ENCODE measurements around the gene SIDT2.

SIDT2 gene

GRCh38 chr11:117201658-117202305, 23.2 kb downstream of the SIDT2 start:
- no peak overlapping the region for H3K4me2 ChIP-seq
- no peaks in the 10 kb centered on the region for H4K20me1 ChIP-seq (ENCODE audit: insufficient read depth)
- no peaks in the 10 kb centered on the region for H3K79me2 ChIP-seq (ENCODE audit: insufficient read depth, low read depth)
- H3K27ac ChIP-seq: no peak overlapping the region
- no peak overlapping the region for H3K9ac ChIP-seq
- H2AFZ ChIP-seq (ENCODE audit: low read depth): no peak overlapping the region
- H3K4me1 ChIP-seq (ENCODE audit: low read depth, poor library complexity, severe bottlenecking): no peaks in the 10 kb centered on the region
- no peaks in the 10 kb centered on the region for H3K36me3 ChIP-seq (ENCODE audit: insufficient read depth)
- no peak overlapping the region for H3K4me3 ChIP-seq (IDR thresholded peaks at IDR 0.05; ENCODE audit: insufficient read depth, low read depth, low read length)
- no peaks in the 10 kb centered on the region for H3K27me3 ChIP-seq (ENCODE audit: insufficient read depth, low read depth)
- TF ChIP-seq CTCF (conservative IDR thresholded peaks at IDR 0.05; ENCODE audit: low read depth, low read length): no peak

DNA sequence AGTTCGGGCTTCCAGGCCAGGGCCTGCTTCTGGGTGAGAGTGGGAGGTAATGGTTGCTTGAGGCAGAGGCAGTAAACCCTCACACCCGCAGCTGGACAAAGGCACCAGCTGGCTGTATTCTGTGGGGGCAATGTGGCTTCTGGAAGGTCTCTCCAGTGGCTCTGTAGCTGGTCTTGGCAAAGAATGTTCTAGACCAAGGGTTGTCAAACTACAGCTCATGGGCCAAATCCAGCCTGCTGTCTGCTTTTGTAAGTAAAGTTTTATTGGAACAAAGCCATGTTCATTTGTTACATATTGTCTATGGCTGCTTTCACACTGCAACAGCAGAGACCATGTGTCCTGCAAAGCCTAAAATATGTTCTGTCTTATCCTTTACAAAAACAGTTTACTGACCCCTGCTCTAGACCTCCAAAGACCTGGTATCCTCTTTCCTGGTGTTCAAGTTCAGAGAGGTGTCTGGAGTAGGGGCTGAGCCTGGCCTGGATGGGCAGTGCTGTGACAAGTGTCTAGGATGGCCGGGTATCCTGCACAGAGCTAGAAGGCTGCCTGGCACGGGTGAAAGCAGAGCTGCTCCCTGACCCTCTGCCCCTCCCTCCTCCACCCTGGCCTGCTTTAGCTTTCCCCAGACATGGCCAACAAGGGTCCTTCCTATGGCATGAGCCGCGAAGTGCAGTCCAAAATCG, 24.0 kb downstream of the SIDT2 start:
- H3K9ac ChIP-seq: no peak overlapping the region
- no peak overlapping the region for H3K4me2 ChIP-seq
- no peaks in the 10 kb centered on the region for H4K20me1 ChIP-seq (ENCODE audit: insufficient read depth)
- no peaks in the 10 kb centered on the region for H3K27me3 ChIP-seq (ENCODE audit: insufficient read depth, low read depth)
- H3K79me2 ChIP-seq (ENCODE audit: insufficient read depth, low read depth): no peaks in the 10 kb centered on the region
- no peak overlapping the region for H3K27ac ChIP-seq
- H3K4me1 ChIP-seq (ENCODE audit: low read depth, poor library complexity, severe bottlenecking): no peaks in the 10 kb centered on the region
- no peak for TF ChIP-seq CTCF (conservative IDR thresholded peaks at IDR 0.05; ENCODE audit: low read depth, low read length)
- no peak overlapping the region for H3K4me3 ChIP-seq (IDR thresholded peaks at IDR 0.05; ENCODE audit: insufficient read depth, low read depth, low read length)
- no peak overlapping the region for H2AFZ ChIP-seq (ENCODE audit: low read depth)
- H3K36me3 ChIP-seq (ENCODE audit: insufficient read depth): no peaks in the 10 kb centered on the region

DNA sequence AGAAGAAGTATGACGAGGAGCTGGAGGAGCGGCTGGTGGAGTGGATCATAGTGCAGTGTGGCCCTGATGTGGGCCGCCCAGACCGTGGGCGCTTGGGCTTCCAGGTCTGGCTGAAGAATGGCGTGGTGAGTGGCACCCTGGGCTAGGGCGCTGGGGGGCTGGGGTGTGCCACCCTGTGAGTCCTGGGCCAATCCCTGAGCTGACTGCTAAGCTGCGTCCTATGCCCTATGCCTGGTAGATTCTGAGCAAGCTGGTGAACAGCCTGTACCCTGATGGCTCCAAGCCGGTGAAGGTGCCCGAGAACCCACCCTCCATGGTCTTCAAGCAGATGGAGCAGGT, 24.5 kb downstream of the SIDT2 start:
- Histone ChIP-seq H3K27me3 (ENCODE audit: insufficient read depth, low read depth) (no peaks in the 10 kb centered on the region), H3K4me2 (no peak overlapping the region), H3K4me3 (IDR thresholded peaks at IDR 0.05; ENCODE audit: insufficient read depth, low read depth, low read length) (no peak overlapping the region), H3K27ac (no peak overlapping the region), H3K9ac (no peak overlapping the region), H3K79me2 (ENCODE audit: insufficient read depth, low read depth) (no peaks in the 10 kb centered on the region), H3K4me1 (ENCODE audit: low read depth, poor library complexity, severe bottlenecking) (no peaks in the 10 kb centered on the region), H3K36me3 (ENCODE audit: insufficient read depth) (no peaks in the 10 kb centered on the region), H2AFZ (ENCODE audit: low read depth) (no peak overlapping the region), H4K20me1 (ENCODE audit: insufficient read depth) (no peaks in the 10 kb centered on the region)
- no peak for TF ChIP-seq CTCF (conservative IDR thresholded peaks at IDR 0.05; ENCODE audit: low read depth, low read length)

- H3K4me2 ChIP-seq: no peak overlapping the region
- no peak overlapping the region for H2AFZ ChIP-seq (ENCODE audit: low read depth)
- no peak overlapping the region for H3K9ac ChIP-seq
- no peaks in the 10 kb centered on the region for H3K27me3 ChIP-seq (ENCODE audit: insufficient read depth, low read depth)
- H3K4me3 ChIP-seq (IDR thresholded peaks at IDR 0.05; ENCODE audit: insufficient read depth, low read depth, low read length): no peak overlapping the region
- H3K4me1 ChIP-seq (ENCODE audit: low read depth, poor library complexity, severe bottlenecking): no peaks in the 10 kb centered on the region
- no peaks in the 10 kb centered on the region for H3K36me3 ChIP-seq (ENCODE audit: insufficient read depth)
- H4K20me1 ChIP-seq (ENCODE audit: insufficient read depth): no peaks in the 10 kb centered on the region
- no peak overlapping the region for H3K27ac ChIP-seq
- no peaks in the 10 kb centered on the region for H3K79me2 ChIP-seq (ENCODE audit: insufficient read depth, low read depth)
- TF ChIP-seq CTCF (conservative IDR thresholded peaks at IDR 0.05; ENCODE audit: low read depth, low read length): no peak
Observed at GRCh38 chr11:117204283-117205080, 25.9 kb downstream of the SIDT2 start.
